HEK293 (cell line): ENCODE results near the gene DLX4.
A peak's percentile ranks its signal among the peaks of the same experiment; 100 is the strongest.

ENCODE experiments used
- CTCF ChIA-PET: fragments of 350-600 bp; formaldehyde crosslinking; extraction: SDS; loops from one replicate; lab custom pipeline; 2021; ENCODE audit warnings: antibody characterized with exemption; lab: Yijun Ruan, JAX
- POLR2A ChIA-PET: fragments of 300-600 bp; formaldehyde crosslinking; extraction: SDS; loops from one replicate; lab custom pipeline; 2020; ENCODE audit warnings: antibody characterized with exemption, inconsistent platforms; lab: Yijun Ruan, JAX
- H3K27ac ChIP-seq: fragments of 200-500 bp; sonication (Bioruptor generic); 2 replicates; pipeline ENCODE4 v1.5.1; 2014; ENCODE audit warnings: low read depth, low read length, control low read depth, inconsistent platforms; ENCODE audit errors: extremely low read depth
- H3K36me3 ChIP-seq, 2 experiments: fragments of 200-500 bp in 1 of 2; sonication (Bioruptor generic) in 1 of 2; 1 replicate in 1 of 2; 2 replicates in 1 of 2; pipeline ENCODE4 v1.5.1; 2014 to 2017; ENCODE audit warnings: inconsistent platforms in 2 of 2, low read length in 2 of 2; ENCODE audit not compliant: control insufficient read depth in 2 of 2, insufficient read depth in 1 of 2
- H3K4me1 ChIP-seq: fragments of 200-500 bp; sonication (Bioruptor generic); 2 replicates; pipeline ENCODE4 v1.5.1; 2014; ENCODE audit warnings: mild to moderate bottlenecking, low read length, inconsistent platforms; ENCODE audit not compliant: control insufficient read depth, insufficient read depth
- H3K4me3 ChIP-seq: 2 replicates; pipeline ENCODE4 v1.5.1; 2011; ENCODE audit warnings: low read depth, mild to moderate bottlenecking, control low read depth, low read length, moderate library complexity
- H3K9me3 ChIP-seq: fragments of 200-500 bp; sonication (Bioruptor generic); 2 replicates; pipeline ENCODE4 v1.5.1; 2014; ENCODE audit warnings: low read depth, low read length, inconsistent platforms; ENCODE audit not compliant: control insufficient read depth, insufficient read depth
- FEZF1 ChIP-seq: fragments of 450-650 bp; formaldehyde crosslinking; IDR thresholded peaks from 2 replicates; pipeline ENCODE4 v1.5.1; 2016; ENCODE audit warnings: missing biosample characterization, missing genetic modification characterization
- KLF9 ChIP-seq: fragments of 450-650 bp; formaldehyde crosslinking; IDR thresholded peaks from 2 replicates; pipeline ENCODE4 v1.5.1; 2016; ENCODE audit warnings: missing biosample characterization, missing genetic modification characterization, low read depth
- ZFHX2 ChIP-seq: fragments of 450-650 bp; formaldehyde crosslinking; conservative IDR thresholded peaks from 2 replicates; pipeline ENCODE4 v1.5.1; 2016; ENCODE audit warnings: missing biosample characterization, missing genetic modification characterization
- ZNF354C ChIP-seq: fragments of 450-650 bp; formaldehyde crosslinking; IDR thresholded peaks from 2 replicates; pipeline ENCODE4 v1.5.1; 2016; ENCODE audit warnings: missing biosample characterization, missing genetic modification characterization, low read depth, borderline replicate concordance
- ZNF394 ChIP-seq: fragments of 450-650 bp; formaldehyde crosslinking; IDR thresholded peaks from 2 replicates; pipeline ENCODE4 v1.5.1; 2016; ENCODE audit warnings: missing biosample characterization, missing genetic modification characterization, mild to moderate bottlenecking, moderate library complexity, borderline replicate concordance
- ZNF664 ChIP-seq: fragments of 450-650 bp; formaldehyde crosslinking; IDR thresholded peaks from 2 replicates; pipeline ENCODE4 v1.5.1; 2016; ENCODE audit warnings: missing biosample characterization, missing genetic modification characterization
- ZNF768 ChIP-seq: fragments of 450-650 bp; formaldehyde crosslinking; IDR thresholded peaks from 2 replicates; pipeline ENCODE4 v1.5.1; 2018; ENCODE audit warnings: missing biosample characterization, mild to moderate bottlenecking, missing genetic modification characterization
- ZSCAN30 ChIP-seq: fragments of 450-650 bp; IDR thresholded peaks from 2 replicates; pipeline ENCODE4 v1.5.1; 2018; ENCODE audit warnings: missing biosample characterization, mild to moderate bottlenecking, missing genetic modification characterization, moderate library complexity
- TF ChIP-seq, protein P1 (sequence below): fragments of 450-650 bp; formaldehyde crosslinking; IDR thresholded peaks from 2 replicates; pipeline ENCODE4; 2016; ENCODE audit warnings: missing biosample characterization, missing genetic modification characterization
- TF ChIP-seq, protein P2 (sequence below): fragments of 450-650 bp; formaldehyde crosslinking; IDR thresholded peaks from 2 replicates; pipeline ENCODE4 v1.5.1; 2016; ENCODE audit warnings: missing biosample characterization, missing genetic modification characterization
- TF ChIP-seq, protein P3 (sequence below): fragments of 450-650 bp; formaldehyde crosslinking; IDR thresholded peaks from 2 replicates; pipeline ENCODE4 v1.5.1; 2016; ENCODE audit warnings: missing biosample characterization, missing genetic modification characterization
- TF ChIP-seq, protein P4 (sequence below): IDR thresholded peaks from 2 replicates; pipeline ENCODE4 v1.6.1; 2011; ENCODE audit warnings: mild to moderate bottlenecking, low read depth, low read length, borderline replicate concordance
- TF ChIP-seq, protein P5 (sequence below): fragments of 450-650 bp; formaldehyde crosslinking; IDR thresholded peaks from 2 replicates; pipeline ENCODE4 v1.5.1; 2016; ENCODE audit warnings: missing biosample characterization, missing genetic modification characterization

Gene DLX4

DNA sequence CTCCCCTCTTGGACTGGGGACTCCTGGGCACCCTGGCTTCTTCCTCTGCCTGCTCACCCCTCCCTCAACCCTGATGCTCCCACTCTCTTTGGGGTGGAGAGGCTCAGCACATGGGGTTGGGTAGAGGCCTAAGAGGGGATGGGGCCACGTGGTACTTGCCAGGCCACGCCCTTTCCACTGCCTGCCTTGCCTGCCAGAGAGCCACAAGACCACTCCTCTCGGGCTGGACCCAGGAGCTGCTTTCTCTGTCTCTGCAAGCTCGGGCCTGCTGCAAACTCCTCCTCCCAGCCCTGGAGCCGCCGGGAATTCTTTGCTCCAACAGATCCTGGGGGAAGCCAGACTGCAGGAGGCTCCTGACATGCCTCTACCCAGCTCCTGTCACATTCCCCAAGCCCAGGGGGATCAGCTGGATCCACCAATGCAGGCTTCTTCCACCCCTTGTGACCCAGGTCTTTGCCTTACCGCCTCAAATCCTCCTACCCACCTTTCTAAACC lies 11.8 kb downstream of the DLX4 start (continued):
- TF ChIP-seq, protein P1, sequence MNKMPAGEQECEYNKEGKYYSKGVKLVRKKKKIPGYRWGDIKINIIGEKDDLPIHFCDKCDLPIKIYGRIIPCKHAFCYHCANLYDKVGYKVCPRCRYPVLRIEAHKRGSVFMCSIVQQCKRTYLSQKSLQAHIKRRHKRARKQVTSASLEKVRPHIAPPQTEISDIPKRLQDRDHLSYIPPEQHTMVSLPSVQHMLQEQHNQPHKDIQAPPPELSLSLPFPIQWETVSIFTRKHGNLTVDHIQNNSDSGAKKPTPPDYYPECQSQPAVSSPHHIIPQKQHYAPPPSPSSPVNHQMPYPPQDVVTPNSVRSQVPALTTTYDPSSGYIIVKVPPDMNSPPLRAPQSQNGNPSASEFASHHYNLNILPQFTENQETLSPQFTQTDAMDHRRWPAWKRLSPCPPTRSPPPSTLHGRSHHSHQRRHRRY, result no peak
- TF ChIP-seq KLF9 (tag by site-specific recombination), result peak; percentile 39; the same call in 1 of the 2 replicates
- TF ChIP-seq, protein P2, sequence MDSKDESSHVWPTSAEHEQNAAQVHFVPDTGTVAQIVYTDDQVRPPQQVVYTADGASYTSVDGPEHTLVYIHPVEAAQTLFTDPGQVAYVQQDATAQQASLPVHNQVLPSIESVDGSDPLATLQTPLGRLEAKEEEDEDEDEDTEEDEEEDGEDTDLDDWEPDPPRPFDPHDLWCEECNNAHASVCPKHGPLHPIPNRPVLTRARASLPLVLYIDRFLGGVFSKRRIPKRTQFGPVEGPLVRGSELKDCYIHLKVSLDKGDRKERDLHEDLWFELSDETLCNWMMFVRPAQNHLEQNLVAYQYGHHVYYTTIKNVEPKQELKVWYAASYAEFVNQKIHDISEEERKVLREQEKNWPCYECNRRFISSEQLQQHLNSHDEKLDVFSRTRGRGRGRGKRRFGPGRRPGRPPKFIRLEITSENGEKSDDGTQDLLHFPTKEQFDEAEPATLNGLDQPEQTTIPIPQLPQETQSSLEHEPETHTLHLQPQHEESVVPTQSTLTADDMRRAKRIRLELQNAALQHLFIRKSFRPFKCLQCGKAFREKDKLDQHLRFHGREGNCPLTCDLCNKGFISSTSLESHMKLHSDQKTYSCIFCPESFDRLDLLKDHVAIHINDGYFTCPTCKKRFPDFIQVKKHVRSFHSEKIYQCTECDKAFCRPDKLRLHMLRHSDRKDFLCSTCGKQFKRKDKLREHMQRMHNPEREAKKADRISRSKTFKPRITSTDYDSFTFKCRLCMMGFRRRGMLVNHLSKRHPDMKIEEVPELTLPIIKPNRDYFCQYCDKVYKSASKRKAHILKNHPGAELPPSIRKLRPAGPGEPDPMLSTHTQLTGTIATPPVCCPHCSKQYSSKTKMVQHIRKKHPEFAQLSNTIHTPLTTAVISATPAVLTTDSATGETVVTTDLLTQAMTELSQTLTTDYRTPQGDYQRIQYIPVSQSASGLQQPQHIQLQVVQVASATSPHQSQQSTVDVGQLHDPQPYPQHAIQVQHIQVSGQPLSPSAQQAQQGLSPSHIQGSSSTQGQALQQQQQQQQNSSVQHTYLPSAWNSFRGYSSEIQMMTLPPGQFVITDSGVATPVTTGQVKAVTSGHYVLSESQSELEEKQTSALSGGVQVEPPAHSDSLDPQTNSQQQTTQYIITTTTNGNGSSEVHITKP (tag by site-specific recombination), result peak; percentile 95

DNA sequence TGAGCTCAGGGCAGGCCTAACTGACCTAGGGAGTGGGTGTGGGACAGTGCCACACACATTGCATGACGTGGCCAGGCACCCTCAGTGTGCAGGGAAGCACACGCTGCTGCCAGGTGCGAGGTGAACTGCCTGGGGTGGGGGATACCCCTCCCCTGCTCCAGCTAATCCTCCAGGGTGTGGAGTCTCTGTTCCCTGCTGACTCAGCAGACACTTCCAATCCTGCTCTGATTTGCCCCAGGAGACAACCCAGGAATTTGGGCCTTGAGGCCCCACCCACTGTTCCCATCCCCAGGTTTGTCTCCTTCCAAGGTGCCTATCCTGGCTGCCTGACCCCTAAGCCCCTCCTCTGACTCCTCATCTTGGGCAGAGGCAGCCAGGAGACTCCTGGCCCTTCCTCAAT lies 15.3 kb downstream of the DLX4 start:
- POLR2A ChIA-PET, result no interaction called here
- no peaks in the 10 kb centered on the region for H3K9me3 ChIP-seq
- no peak overlapping the region for H3K27ac ChIP-seq
- TF ChIP-seq, protein P3, sequence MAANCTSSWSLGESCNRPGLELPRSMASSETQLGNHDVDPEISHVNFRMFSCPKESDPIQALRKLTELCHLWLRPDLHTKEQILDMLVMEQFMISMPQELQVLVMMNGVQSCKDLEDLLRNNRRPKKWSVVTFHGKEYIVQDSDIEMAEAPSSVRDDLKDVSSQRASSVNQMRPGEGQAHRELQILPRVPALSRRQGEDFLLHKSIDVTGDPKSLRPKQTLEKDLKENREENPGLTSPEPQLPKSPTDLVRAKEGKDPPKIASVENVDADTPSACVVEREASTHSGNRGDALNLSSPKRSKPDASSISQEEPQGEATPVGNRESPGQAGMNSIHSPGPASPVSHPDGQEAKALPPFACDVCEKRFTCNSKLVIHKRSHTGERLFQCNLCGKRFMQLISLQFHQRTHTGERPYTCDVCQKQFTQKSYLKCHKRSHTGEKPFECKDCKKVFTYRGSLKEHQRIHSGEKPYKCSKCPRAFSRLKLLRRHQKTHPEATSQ (tag by site-specific recombination), result no peak
- TF ChIP-seq ZFHX2 (0 out of 2 replicates have a peak, but pooled peaks have one; percentile 24), ZNF394 (peak; percentile 76; the same call in 1 of the 2 replicates), FEZF1 (no peak)
- TF ChIP-seq, protein P4, sequence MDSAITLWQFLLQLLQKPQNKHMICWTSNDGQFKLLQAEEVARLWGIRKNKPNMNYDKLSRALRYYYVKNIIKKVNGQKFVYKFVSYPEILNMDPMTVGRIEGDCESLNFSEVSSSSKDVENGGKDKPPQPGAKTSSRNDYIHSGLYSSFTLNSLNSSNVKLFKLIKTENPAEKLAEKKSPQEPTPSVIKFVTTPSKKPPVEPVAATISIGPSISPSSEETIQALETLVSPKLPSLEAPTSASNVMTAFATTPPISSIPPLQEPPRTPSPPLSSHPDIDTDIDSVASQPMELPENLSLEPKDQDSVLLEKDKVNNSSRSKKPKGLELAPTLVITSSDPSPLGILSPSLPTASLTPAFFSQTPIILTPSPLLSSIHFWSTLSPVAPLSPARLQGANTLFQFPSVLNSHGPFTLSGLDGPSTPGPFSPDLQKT, result no peak
- CTCF ChIA-PET, result interaction anchor here (0.6 to 2.4 kb wide), 7 partner anchors 8 to 489 kb away, joined by 3 to 26 read pairs (median 5); partner anchors contain the start of gene DLX3
- no peaks in the 10 kb centered on the region for H3K36me3 ChIP-seq
- no peak overlapping the region for H3K4me3 ChIP-seq
- H3K4me1 ChIP-seq, result peaks cover 3% of the 10 kb centered on the region; the same call in 1 of the 2 replicates

DNA sequence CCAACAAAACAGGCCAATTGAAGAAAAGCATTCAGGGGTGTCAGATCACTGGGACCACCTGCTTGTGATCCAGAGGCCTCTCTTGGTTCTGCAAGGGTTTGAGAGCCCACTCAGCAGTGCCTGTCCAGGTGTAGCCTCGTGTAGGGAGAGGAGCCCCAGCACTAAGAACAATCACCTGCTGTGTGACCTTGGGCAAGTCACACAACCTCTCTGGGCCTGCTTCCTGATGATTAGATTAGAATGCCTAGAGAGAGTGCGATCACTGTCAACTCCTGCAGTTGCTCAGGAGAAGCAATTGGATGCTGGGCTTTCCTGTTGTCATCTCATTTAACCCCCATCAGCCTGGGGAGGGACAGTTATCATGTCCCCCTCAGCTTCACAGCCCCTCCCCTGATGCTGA lies 15.8 kb downstream of the DLX4 start:
- POLR2A ChIA-PET, result no interaction called here
- CTCF ChIA-PET, result interaction anchor here (0.8 to 5.9 kb wide), 7 partner anchors 9 to 123 kb away, joined by 3 to 61 read pairs (median 5); partner anchors contain the start of gene DLX3
- Histone ChIP-seq H3K27ac (no peak overlapping the region), H3K4me3 (no peak overlapping the region), H3K4me1 (peaks cover 3% of the 10 kb centered on the region; the same call in 1 of the 2 replicates), H3K36me3 (no peaks in the 10 kb centered on the region), H3K9me3 (no peaks in the 10 kb centered on the region)
- TF ChIP-seq ZNF768, result peak; percentile 96
- TF ChIP-seq ZSCAN30 (tag by site-specific recombination), result no peak
- TF ChIP-seq, protein P5, sequence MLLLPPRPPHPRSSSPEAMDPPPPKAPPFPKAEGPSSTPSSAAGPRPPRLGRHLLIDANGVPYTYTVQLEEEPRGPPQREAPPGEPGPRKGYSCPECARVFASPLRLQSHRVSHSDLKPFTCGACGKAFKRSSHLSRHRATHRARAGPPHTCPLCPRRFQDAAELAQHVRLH (tag by site-specific recombination), result peak; percentile 39; the same call in 1 of the 2 replicates
- TF ChIP-seq ZNF664, result peak; percentile 84; the same call in 1 of the 2 replicates
- no peak for TF ChIP-seq ZNF354C (tag by site-specific recombination)
